GM10266 (cell line): ENCODE data around the gene SWI5.

Source experiments
- DNase-seq: peaks from one replicate; pipeline ENCODE4 v3.0.0; 2012; ENCODE audit errors: extremely low spot score
- CTCF ChIP-seq: IDR thresholded peaks from 2 replicates; pipeline ENCODE4 v1.5.1; 2012; ENCODE audit warnings: mild to moderate bottlenecking, low read depth; ENCODE audit not compliant: control insufficient read depth, insufficient read depth; ENCODE audit errors: missing control alignments

SWI5 gene

GRCh38 chr9:128322404-128323211, 46.5 kb downstream of the SWI5 start, which contains the start of the genes COQ4 and TRUB2:
COQ4 (plus strand) TSS chr9:128322839; CDS start chr9:128322859, 20 bp downstream.
TRUB2 (minus strand) TSS chr9:128322447; CDS start chr9:128322408, 39 bp downstream.
- TF ChIP-seq CTCF: no peak
- DNase-seq: peak; percentile 95

GRCh38 chr9:128323212-128323730, 47.2 kb downstream of the SWI5 start:
- DNase-seq: no peak
- TF ChIP-seq CTCF: no peak

GRCh38 chr9:128323791-128324190, 47.7 kb downstream of the SWI5 start:
- no peak for TF ChIP-seq CTCF
- DNase-seq: no peak

GRCh38 chr9:128324401-128324800, 48.3 kb downstream of the SWI5 start:
- TF ChIP-seq CTCF: no peak
- DNase-seq: no peak

- TF ChIP-seq CTCF: no peak
- DNase-seq: no peak
These were observed 49.6 kb downstream of the SWI5 start for GRCh38 chr9:128325629-128326028.

GRCh38 chr9:128333451-128333869, 57.4 kb downstream of the SWI5 start:
- no peak for TF ChIP-seq CTCF
- no peak for DNase-seq

GRCh38 chr9:128335161-128335560, 59.1 kb downstream of the SWI5 start:
- no peak for TF ChIP-seq CTCF
- no peak for DNase-seq
